GM18519 (cell line): ENCODE data around the gene ANKMY2.
"Not testable (repeated sequence)": the region's sequence is repeated elsewhere in the genome, so short reads cannot be mapped to it uniquely, and the experiment has no call there.

Experiments used
- ATAC-seq: cut with Tn5 transposase; IDR thresholded peaks from one replicate; pipeline ENCODE4 v1.9.1; 2021; ENCODE audit warnings: mild to moderate bottlenecking, moderate library complexity; ENCODE audit not compliant: unreplicated experiment, low FRiP score

ANKMY2 gene

GRCh38 chr7:16660702-16661464 is 15.3 kb upstream of the ANKMY2 start:
- ATAC-seq: no peak

DNA sequence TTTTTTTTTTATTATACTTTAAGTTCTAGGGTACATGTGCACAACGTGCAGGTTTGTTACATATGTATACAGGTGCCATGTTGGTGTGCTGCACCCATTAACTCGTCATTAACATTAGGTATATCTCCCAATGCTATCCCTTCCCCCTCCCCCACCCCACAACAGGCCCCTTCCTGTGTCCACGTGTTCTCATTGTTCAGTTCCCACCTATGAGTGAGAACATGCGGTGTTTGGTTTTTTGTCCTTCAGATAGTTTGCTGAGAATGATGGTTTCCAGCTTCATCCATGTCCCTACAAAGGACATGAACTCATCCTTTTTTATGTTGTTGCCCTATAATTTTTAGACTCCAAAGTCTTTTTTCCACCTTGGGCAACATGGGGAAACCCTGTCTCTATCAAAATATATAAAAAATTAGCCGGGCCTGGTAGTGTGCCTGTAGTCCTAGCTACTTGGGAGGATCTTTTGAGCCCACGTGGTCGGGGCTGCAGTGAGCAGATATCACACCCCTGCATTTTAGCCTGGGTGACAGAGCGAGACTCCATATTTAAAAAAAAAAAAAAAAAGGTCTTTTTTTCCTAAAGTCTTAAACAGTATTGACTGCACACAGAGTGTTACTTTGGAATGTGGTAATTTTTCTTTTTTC is 14.4 kb upstream of the ANKMY2 start:
- not testable (repeated sequence) for ATAC-seq

DNA sequence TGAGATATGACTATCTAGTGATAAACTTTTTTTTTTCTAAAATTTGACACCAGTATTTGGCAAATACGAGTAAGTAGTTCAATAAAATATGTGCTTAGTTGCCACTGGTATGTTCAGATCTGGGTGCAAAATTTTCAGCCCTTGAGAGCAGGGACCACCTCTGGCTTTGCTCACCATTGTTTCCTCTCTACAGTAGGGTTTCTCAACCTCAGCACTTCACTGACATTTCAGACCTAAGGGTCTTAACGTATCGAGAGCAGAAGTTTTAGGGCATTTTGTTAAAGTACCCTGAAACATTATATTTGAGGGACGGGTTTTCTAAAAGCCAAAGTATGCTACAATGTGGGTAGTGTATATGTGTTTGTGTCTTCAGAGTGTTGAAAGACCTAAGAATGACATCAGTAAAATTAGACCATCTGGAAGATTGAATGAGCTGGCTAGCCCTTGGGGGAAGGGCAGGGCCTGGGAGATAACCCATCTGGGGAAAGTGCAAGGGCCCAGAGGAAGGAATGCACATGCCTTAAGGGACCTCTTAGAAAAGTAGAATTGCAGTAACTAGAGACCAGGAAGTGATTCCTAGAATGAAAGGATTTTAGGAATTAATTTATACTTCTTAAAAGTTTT is 12.2 kb upstream of the ANKMY2 start:
- ATAC-seq: no peak

DNA sequence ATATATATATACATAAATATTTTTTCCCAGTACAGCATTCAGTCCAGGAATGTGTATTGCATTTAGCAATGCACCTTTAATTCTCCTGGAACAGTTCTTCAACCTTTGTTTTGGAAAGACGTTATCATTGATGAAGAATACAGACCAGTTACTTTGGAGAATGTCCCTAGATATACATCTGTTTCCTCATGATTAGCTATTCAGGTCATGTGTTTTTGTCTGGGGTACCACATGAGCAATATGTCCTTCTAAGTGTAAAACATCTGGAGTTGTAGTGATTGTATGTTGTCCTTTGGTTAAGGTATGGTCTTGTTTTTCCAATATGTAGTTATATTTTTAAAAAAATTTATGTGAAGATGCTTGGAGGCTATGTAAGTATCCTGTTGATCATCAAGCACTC is 10.6 kb upstream of the ANKMY2 start:
- ATAC-seq: no peak

- ATAC-seq: no peak
Measured at GRCh38 chr7:16655394-16655793, 9.8 kb upstream of the ANKMY2 start.

- no peak for ATAC-seq
Measured at GRCh38 chr7:16652888-16653287, 7.3 kb upstream of the ANKMY2 start.

- ATAC-seq: no peak
Measured at GRCh38 chr7:16652240-16652583, 6.7 kb upstream of the ANKMY2 start.

GRCh38 chr7:16651396-16652239 is 6.1 kb upstream of the ANKMY2 start:
- no peak for ATAC-seq

DNA sequence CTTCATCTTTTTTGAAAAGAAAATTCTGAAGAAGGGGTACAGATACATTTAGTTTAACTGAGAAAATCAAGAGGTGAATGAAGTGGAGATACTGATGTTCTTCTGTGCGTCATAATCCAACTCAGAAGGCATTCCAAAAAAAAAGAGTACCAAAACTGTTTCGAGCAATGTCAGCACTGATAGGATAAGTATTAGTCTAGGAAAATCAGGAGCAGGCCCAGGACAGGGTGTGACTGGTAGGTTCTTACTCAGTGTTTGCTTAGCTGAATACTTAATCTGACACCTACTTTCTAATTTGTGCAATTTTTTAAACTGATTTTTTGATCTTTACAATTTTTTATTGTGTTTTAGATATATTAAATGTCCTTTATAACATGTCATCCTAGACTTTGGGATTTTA is 4.7 kb upstream of the ANKMY2 start:
- ATAC-seq: no peak

GRCh38 chr7:16649196-16649595 is 3.6 kb upstream of the ANKMY2 start:
- ATAC-seq: no peak

GRCh38 chr7:16648551-16648950 is 3.0 kb upstream of the ANKMY2 start:
- no peak for ATAC-seq

GRCh38 chr7:16647435-16647960 is 1.9 kb upstream of the ANKMY2 start:
- ATAC-seq: no peak

DNA sequence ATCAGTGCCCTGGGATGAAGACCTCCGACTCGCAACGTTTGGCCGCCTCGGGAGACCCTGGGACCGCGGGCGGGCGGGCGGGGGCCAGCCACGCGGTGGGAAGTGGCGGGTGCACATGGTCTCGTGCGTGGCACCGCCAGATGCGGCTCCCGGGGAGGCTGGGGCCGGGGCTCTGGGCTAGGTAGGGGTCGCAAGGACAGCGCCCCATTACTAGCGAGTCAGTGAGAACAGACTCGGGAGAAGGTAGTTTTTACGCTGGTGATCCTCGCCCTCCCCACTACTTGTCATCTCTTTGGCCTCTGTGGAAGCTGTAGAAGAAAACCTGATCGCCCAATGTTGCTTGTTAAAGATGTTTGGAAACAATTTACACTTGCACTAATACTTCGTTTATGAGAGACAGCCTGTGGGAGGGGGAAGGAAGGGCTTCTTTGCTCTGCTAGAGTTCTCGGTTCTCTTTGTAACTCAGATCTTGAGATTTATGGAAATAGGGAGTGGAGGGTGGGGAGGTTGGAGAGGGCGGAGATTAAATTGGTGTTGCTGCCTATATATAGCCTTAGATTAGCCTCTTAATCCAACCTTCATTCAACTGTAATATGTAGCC is 1.0 kb upstream of the ANKMY2 start:
- ATAC-seq: no peak

GRCh38 chr7:16644636-16645592 is 640 bp downstream of the ANKMY2 start:
- no peak for ATAC-seq

DNA sequence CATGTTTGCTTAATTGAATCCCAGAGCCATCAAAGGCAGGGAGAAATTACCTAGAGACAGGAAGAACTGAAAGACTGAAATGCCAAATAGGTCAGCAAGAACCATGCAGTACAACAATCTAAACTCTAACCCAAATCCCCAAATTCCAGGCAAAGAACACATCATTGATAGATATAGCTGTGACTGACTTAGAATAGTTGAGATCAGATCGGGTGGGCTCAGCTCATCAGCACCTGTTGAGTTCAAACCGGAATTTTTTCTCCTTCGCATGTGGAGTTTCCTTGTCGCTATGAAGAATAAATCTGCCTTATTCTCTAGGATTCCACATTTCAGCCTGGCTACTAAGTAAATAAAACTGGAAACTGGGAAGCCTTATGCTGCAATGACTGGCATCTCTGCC is 1.4 kb downstream of the ANKMY2 start:
- no peak for ATAC-seq

DNA sequence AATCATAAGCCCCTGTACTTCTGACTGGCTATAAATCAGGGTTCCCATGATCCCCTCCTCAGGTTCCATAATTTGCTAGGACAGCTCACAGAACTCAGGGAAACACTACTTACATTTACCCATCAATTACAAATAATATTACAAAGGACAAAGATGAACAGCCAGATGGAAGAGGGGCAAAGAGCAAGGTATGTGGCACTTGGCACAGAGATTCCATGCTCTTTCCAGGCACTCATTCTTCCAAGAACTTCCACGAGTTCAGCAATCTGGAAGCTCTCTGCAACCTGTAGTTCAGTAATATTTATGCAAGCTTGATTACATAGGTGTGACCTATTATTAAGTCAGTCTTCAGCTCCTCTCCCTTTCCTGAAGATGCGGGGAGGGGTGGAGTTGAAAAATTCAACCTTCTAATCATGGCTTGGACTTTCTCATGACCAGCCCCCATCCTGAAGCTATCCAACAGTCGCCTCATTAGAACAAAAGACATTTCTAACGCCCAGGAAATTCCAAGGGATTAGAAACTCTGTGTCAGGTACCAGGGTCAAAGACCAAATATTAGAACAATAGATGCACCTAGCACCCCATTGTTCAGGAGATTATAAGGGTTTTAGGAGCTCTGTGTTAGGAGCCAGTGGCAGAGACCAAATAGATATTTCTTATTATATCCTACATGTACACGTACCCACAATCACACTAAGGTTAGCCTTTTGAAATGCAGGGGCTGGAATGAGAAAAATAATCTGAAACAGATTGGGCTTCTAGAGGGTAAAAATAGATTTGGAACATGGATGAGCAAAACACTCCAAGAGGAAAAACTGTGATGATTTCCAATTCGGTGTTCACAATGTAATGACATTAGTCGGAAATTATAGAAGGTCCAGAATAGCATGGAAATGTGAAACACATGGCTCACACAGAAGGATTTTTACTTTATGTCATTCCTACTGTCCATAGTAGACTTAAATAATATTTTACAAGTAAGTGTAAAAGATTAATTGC is 7.0 kb downstream of the ANKMY2 start:
- no peak for ATAC-seq

GRCh38 chr7:16637379-16637778 is 8.2 kb downstream of the ANKMY2 start:
- no peak for ATAC-seq

- ATAC-seq: no peak
Measured at GRCh38 chr7:16636555-16637101, 8.9 kb downstream of the ANKMY2 start.
